ENCODE data around the gene RGS9. TPM values are rescaled to one million over a fixed set of nuclear protein-coding genes. Genes with fewer than 3 reads are reported as not detected.

RGS9 gene
- total and polyA plus RNA-seq, 4 donors: 1.0 to 4.0 (median 2.1) TPM

- H3K4me3 ChIP-seq (ENCODE audit: low read depth in 1 of 3, low read length in 3 of 3): no peak overlapping the region
These were observed 19.1 kb downstream of the RGS9 start for GRCh38 chr17:65156185-65156834.

GRCh38 chr17:65156835-65157565 is 19.8 kb downstream of the RGS9 start:
- Histone ChIP-seq H3K4me1 (ENCODE audit: control insufficient read depth in 4 of 4, insufficient read depth in 4 of 4, low read length in 3 of 4) (no peaks in the 10 kb centered on the region), H3K27ac (ENCODE audit: low read depth in 1 of 2, low read length in 2 of 2) (no peak overlapping the region), H3K4me3 (ENCODE audit: low read depth in 1 of 3, low read length in 3 of 3) (no peak overlapping the region), H3K36me3 (ENCODE audit: control insufficient read depth in 4 of 4, insufficient read depth in 3 of 4, low read depth in 1 of 4, low read length in 3 of 4) (no peaks in the 10 kb centered on the region), H3K9me3 (ENCODE audit: control insufficient read depth in 4 of 4, low read length in 3 of 4) (no peaks in the 10 kb centered on the region), H3K27me3 (ENCODE audit: control insufficient read depth in 4 of 4, insufficient read depth in 4 of 4, low read length in 3 of 4) (no peaks in the 10 kb centered on the region), H3K9ac (ENCODE audit: low read depth in 1 of 2, low read length in 2 of 2) (no peak overlapping the region)
- no peak for DNase-seq (ENCODE audit: low spot score)
- WGBS: 92% methylated on average over 14 of the region's 14 CpGs
- TF ChIP-seq EGR1 (IDR thresholded peaks at IDR 0.05; ENCODE audit: low read depth in 2 of 2) (no peak), TAF1 (conservative IDR thresholded peaks at IDR 0.05) (no peak), SP1 (IDR thresholded peaks at IDR 0.05) (no peak), CTCF (IDR thresholded peaks at IDR 0.05; ENCODE audit: low read depth, low read length, missing input control) (no peak), YY1 (IDR thresholded peaks at IDR 0.05) (no peak), ZBTB33 (IDR thresholded peaks at IDR 0.05) (no peak), RXRA (IDR thresholded peaks at IDR 0.05) (no peak), NR2F2 (IDR thresholded peaks at IDR 0.05) (no peak), RAD21 (IDR thresholded peaks at IDR 0.05) (no peak), JUND (IDR thresholded peaks at IDR 0.05) (no peak), FOXA1 (IDR thresholded peaks at IDR 0.05) (no peak)
- TF ChIP-seq, protein P1, sequence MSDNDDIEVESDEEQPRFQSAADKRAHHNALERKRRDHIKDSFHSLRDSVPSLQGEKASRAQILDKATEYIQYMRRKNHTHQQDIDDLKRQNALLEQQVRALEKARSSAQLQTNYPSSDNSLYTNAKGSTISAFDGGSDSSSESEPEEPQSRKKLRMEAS (IDR thresholded peaks at IDR 0.05): no peak

More at GRCh38 chr17:65156185-65156834, 19.1 kb downstream of the RGS9 start:
- TF ChIP-seq SP1 (IDR thresholded peaks at IDR 0.05) (no peak), NR2F2 (IDR thresholded peaks at IDR 0.05) (no peak), GABPA (IDR thresholded peaks at IDR 0.05 in 1 of 2, conservative IDR thresholded peaks at IDR 0.05 in 1 of 2) (no peak), RAD21 (IDR thresholded peaks at IDR 0.05) (no peak), FOXA1 (IDR thresholded peaks at IDR 0.05) (no peak), FOXA2 (IDR thresholded peaks at IDR 0.05) (no peak), CTCF (IDR thresholded peaks at IDR 0.05; ENCODE audit: low read depth, low read length, missing input control) (no peak), TAF1 (conservative IDR thresholded peaks at IDR 0.05) (no peak), JUND (IDR thresholded peaks at IDR 0.05) (no peak), HNF4A (conservative IDR thresholded peaks at IDR 0.05) (no peak)
- TF ChIP-seq, protein P2, sequence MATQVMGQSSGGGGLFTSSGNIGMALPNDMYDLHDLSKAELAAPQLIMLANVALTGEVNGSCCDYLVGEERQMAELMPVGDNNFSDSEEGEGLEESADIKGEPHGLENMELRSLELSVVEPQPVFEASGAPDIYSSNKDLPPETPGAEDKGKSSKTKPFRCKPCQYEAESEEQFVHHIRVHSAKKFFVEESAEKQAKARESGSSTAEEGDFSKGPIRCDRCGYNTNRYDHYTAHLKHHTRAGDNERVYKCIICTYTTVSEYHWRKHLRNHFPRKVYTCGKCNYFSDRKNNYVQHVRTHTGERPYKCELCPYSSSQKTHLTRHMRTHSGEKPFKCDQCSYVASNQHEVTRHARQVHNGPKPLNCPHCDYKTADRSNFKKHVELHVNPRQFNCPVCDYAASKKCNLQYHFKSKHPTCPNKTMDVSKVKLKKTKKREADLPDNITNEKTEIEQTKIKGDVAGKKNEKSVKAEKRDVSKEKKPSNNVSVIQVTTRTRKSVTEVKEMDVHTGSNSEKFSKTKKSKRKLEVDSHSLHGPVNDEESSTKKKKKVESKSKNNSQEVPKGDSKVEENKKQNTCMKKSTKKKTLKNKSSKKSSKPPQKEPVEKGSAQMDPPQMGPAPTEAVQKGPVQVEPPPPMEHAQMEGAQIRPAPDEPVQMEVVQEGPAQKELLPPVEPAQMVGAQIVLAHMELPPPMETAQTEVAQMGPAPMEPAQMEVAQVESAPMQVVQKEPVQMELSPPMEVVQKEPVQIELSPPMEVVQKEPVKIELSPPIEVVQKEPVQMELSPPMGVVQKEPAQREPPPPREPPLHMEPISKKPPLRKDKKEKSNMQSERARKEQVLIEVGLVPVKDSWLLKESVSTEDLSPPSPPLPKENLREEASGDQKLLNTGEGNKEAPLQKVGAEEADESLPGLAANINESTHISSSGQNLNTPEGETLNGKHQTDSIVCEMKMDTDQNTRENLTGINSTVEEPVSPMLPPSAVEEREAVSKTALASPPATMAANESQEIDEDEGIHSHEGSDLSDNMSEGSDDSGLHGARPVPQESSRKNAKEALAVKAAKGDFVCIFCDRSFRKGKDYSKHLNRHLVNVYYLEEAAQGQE (IDR thresholded peaks at IDR 0.05): no peak
- TF ChIP-seq, protein P1 (IDR thresholded peaks at IDR 0.05): no peak
- no peaks in the 10 kb centered on the region for H3K9me3 ChIP-seq (ENCODE audit: control insufficient read depth in 4 of 4, low read length in 3 of 4)
- H3K4me1 ChIP-seq (ENCODE audit: control insufficient read depth in 4 of 4, insufficient read depth in 4 of 4, low read length in 3 of 4): no peaks in the 10 kb centered on the region
- WGBS: 88% methylated on average over 21 of the region's 21 CpGs
- no peaks in the 10 kb centered on the region for H3K36me3 ChIP-seq (ENCODE audit: control insufficient read depth in 4 of 4, insufficient read depth in 3 of 4, low read depth in 1 of 4, low read length in 3 of 4)
- H3K27me3 ChIP-seq (ENCODE audit: control insufficient read depth in 4 of 4, insufficient read depth in 4 of 4, low read length in 3 of 4): no peaks in the 10 kb centered on the region
- no peak overlapping the region for H3K27ac ChIP-seq (ENCODE audit: low read depth in 1 of 2, low read length in 2 of 2)
- DNase-seq (ENCODE audit: low spot score): no peak
- H3K9ac ChIP-seq (ENCODE audit: low read depth in 1 of 2, low read length in 2 of 2): no peak overlapping the region

Data from liver (tissue), 9 donors.